Measurements from ENCODE around the gene AFAP1L2.
A peak's percentile ranks its signal among the peaks of the same experiment; 100 is the strongest.

Gene AFAP1L2, protein sequence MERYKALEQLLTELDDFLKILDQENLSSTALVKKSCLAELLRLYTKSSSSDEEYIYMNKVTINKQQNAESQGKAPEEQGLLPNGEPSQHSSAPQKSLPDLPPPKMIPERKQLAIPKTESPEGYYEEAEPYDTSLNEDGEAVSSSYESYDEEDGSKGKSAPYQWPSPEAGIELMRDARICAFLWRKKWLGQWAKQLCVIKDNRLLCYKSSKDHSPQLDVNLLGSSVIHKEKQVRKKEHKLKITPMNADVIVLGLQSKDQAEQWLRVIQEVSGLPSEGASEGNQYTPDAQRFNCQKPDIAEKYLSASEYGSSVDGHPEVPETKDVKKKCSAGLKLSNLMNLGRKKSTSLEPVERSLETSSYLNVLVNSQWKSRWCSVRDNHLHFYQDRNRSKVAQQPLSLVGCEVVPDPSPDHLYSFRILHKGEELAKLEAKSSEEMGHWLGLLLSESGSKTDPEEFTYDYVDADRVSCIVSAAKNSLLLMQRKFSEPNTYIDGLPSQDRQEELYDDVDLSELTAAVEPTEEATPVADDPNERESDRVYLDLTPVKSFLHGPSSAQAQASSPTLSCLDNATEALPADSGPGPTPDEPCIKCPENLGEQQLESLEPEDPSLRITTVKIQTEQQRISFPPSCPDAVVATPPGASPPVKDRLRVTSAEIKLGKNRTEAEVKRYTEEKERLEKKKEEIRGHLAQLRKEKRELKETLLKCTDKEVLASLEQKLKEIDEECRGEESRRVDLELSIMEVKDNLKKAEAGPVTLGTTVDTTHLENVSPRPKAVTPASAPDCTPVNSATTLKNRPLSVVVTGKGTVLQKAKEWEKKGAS

DNA sequence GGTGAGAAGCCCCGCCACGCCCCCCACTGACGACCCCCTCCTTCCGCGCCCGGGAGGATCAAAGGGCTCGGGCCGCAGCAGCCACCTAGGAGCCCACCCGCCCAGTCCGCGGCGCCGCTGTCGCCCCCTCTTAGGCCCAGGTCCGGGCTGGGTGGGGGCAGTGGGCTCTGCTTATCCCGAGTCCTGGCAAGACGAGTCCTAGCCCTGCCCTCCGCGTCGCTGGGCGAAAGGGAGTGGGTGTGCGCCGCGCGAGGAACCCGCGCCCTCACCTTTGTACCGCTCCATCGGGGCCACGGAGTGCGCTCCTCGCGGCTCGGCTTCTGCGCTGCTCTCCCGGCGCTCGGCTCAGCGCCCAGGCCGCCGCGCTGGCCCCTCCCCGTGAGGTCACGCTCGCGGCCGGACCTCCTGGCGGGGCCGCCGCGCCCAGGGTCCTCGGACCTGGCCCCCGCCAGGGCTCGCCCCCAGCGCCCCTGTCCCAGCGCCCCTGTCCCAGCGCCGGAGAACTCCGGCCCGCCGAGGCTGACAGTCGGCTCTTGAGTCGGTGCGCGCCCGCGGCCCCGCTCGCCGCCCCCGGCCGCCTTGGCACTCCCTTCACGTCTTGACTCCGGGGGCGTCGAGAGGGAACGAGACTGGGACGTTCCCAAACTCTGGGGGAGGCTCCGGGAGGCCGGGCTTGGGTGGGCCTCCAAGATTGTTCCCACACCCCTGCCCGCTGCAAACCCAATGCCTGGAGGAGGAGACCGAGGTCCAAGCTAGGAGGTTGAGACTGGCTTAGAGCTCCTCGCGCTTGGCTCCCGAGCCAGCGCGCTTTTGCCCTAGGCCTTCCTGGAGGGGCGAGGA is at the start of gene AFAP1L2:
Gene AFAP1L2 (minus strand): TSS at position 332 of the 840 bp plus-strand sequence. CDS start 47 bp downstream, at position 285.
- DNase-seq (ENCODE audit: low spot score) = peak; percentile 64

DNA sequence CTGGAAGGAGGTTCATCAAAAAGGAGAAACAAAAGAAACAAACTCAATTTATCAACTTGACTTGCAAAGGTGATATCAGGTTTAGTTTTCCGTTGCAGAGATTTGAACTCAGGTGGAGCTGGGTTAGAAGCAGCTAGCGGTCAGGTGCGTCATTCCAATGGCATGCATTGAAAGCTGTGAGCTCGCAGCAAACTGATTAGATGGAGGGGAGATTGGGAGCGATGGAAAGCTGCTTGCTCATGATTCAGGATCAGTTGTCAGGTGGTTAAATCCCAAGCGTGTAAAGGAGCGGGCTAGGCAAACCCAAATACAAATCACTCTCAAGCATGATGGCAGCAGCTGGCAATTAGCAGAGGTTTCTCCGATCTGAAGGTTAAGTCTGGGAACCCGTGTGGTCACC is 49.3 kb upstream of the AFAP1L2 start:
- DNase-seq (ENCODE audit: low spot score) = no peak

- no peak for DNase-seq (ENCODE audit: low spot score)
These were observed 44.6 kb upstream of the AFAP1L2 start for GRCh38 chr10:114448897-114449296.

DNA sequence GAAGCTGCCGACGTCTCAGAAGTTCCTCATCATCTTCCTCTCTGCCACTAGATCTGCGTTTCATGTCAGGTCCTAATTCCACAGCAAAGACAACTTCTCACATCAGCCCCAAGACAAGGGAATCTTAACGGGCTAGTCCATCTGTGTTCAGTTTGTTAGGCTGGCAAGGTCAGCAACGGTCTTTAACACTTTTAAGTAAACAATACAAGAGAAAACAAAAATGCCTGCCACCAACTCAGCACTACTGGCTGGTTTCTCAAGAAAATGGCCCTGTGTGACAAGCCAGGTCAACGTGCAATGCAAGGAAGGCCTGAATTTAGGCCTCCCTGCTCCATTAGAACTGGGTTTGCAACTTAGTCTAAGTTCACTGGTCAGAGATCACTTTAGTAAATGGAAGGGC is 41.0 kb upstream of the AFAP1L2 start:
- DNase-seq (ENCODE audit: low spot score) = no peak

GRCh38 chr10:114444819-114445218 is 40.5 kb upstream of the AFAP1L2 start:
- DNase-seq (ENCODE audit: low spot score) = no peak

DNA sequence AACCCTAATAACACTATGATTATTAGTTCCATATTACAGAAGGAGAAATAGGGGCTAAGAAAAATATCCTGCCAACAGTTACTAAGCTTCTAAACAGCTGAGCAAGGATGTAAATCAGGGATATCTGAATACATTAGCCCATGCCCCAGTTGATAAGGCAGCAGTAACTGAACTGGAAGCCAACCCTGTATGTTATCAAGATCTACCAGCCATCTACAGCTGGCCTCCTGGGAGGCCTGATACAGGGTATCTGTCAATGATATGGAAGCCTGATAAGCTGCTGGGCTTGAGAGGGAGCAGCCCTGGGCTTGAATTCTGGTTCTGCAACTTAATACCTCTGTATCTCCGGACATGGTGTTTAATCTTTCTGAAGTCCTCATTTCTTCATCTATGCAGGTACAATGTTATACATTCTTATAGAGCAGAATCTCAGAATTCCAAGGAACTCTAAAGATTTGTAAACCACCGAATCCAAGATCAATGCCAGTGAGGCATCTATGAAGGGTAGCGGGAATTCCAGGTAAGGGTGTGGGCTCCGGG is 37.9 kb upstream of the AFAP1L2 start:
- DNase-seq (ENCODE audit: low spot score) = no peak

GRCh38 chr10:114441107-114441506 is 36.8 kb upstream of the AFAP1L2 start:
- no peak for DNase-seq (ENCODE audit: low spot score)

DNA sequence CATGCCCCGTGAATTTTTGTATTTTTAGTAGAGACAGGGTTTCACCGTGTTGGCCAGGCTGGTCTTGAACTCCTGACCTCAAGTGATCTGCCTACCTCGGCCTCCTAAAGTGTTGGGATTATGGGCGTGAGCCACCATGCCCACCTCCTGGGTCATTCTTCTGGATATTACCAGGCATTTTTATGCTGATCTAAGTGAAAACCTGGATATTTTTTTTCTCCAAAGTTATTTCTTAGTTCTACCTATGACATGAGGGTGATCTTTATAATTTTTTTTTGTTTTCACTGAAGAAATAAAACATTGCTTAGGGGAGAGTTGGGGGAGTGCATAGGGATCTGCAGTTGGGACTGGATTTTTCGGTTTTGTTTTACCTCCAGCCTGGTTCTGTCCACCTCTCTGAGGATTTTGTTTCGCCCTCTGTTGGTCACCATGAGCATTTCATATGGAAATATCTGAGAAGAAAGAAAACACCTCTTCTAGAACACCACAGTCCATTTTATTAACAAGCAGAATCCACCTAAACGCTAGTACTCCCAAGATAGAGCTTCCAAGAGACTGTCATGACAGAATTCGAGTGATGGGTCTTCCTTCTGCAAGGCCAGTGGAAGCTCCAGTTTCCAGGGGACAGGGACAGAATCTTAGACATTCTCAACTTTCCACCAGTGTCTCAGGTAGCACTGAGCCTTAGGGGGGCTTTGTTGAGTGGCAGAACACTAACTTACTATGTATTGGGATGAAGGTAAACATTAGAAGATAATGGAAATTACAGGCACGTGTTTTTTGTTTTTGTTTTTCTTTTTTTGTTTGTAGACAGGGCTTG is 33.4 kb upstream of the AFAP1L2 start:
- peak; percentile 62 for DNase-seq (ENCODE audit: low spot score)

DNA sequence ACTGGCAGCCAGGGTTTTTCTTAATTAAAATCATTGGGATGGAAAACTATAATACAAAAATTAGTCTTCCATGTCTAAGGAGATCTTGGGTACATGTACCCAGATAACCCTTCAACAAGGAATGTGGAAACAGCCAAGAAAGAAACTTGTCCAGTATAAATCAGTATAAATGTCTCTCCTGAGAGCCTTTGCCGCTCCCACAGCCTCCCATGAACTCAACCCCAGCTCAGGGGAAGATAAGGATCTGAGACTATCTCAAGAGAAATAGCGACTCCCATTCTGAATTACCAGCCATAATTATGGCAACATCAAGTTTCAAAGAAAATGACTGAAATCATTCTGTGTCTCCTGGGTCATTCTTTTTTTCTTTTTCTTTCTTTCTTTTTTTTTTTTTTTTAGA is 32.6 kb upstream of the AFAP1L2 start:
- no peak for DNase-seq (ENCODE audit: low spot score)

GRCh38 chr10:114432566-114433093 is 28.3 kb upstream of the AFAP1L2 start:
- DNase-seq (ENCODE audit: low spot score) = no peak

DNA sequence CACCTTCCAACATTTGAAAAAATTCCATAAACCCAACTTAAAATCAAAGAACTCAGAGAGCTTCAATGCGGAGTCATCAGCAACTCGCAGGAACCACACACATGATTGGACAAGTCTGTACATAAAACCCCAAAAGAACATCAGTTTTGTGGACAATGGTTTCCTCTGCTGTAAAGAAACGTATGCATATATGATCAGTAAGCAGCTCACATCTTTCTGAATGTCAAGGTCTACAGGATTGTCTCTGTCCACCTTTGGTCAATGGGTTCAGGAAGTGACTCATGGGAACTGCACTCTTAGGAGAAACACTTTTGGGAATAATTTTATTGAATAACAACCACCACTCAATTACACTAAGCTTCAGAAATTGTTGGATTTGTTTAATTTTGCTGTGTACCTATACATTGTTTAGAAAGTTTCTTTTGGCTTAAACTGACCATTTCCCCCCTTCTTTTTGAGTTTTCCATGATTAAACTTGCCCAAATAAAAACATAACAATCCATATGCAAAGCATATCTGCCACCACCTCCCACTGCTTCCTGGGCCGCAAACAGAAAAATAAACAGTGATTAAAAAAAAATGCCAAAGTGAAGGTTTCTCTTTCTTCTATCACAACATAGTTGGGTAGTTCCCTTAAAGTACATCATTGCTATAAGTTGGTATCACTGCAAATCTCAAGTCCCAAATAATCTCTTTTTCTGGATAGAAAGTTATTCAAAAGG is 27.3 kb upstream of the AFAP1L2 start:
- no peak for DNase-seq (ENCODE audit: low spot score)

- no peak for DNase-seq (ENCODE audit: low spot score)
These were observed 26.5 kb upstream of the AFAP1L2 start for GRCh38 chr10:114430688-114431413.

DNA sequence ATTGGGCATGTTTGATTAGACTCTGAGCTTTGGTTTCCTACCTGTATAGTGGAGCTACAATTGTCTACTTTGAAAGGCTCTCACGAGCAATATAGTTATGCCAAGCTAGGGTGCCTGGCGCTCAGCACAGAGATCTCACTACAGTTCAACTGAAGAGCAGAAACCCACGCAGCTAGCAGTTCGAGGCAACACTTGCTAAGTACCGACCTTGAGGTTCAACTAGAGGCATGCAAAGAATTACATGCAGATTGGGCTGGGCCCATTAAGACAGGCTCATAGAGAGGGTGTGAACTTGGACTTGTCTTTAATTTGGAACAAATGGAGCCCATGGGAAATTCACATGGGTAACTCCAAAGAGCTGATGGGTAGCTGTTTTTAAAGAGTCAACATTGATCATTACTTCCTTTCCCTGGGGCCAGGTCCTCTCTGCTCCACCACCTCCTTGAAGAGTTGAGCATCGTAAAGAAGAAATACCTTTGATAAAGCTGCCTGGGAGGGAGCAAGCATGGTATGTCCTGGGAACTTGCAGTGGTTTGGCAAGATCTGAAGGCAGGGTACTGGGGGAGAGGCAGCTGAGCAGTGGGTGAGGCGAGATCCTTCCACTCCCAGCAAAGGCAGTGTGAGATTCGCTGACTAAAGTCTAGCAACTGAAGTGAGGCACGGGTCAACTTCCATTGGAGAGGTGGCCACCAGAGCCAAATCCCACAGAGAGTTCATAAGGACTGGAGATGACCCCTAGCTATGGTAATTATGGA is 25.5 kb upstream of the AFAP1L2 start:
- no peak for DNase-seq (ENCODE audit: low spot score)

DNA sequence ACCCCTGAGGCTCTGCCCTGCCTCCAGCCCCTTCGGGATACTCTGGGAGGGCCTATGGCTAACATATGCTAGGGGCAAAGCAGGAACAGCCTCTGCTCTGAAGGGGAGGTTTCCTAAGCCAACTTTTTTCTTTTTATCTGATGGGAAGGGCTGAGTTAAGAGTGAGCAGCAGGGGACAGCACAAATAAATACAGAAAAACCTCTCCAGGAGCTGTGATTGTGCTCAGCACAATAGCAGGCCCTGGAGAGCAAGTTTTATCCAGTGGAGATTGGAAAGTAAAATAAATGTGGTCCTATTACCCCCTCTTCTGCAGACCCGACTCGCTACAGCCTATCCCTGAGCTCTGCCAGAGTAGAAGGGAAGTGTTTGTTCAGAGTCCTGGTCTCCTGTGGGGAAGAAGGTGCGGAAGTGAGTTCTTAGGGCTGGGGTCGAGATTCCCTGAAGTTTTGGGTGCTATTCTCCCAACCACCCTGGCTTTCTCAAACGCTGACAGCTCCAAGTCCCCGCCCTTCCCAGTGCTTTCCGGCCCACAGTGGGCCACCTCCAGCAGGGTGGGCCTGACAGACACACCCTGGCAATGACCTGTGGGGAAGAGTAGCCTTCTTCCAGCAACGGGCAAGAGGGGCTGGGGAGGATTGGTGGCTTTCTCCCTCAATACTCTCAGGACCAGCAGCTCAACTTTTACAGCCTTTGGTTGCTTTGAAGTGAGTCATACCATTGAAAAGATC is 23.0 kb upstream of the AFAP1L2 start:
- DNase-seq (ENCODE audit: low spot score) = no peak

GRCh38 chr10:114426476-114426875 is 22.2 kb upstream of the AFAP1L2 start:
- no peak for DNase-seq (ENCODE audit: low spot score)

- no peak for DNase-seq (ENCODE audit: low spot score)
These were observed 16.6 kb upstream of the AFAP1L2 start for GRCh38 chr10:114420811-114421485.

- DNase-seq (ENCODE audit: low spot score) = no peak
These were observed 13.8 kb upstream of the AFAP1L2 start for GRCh38 chr10:114418109-114418508.
